Measurements from ENCODE around the gene TSHB.
"Not testable (repeated sequence)": the region's sequence is repeated elsewhere in the genome, so short reads cannot be mapped to it uniquely, and the experiment has no call there.

Gene TSHB

DNA sequence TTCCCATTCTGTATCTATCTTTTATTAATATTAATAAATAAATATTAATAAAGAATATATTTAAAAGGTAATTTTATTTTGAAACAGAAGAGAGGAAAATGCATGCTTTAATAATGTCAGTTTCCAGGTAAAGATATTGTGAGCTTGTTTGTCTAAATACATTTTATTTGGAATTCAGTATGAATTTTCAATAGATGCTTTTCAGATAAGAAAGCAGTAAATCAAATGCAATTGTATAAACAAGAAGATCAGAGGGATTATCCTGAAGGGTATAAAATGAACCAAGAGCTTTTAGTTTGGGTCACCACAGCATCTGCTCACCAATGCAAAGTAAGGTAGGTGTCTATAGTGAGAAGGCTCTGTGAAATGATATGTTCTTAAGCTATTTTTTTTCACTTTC, at the start of gene TSHB:
TSHB (plus strand) TSS at position 301 of the 400 bp plus-strand sequence. CDS start 3,537 bp downstream, outside the sequence.
- DNase-seq (ENCODE audit: insufficient read length, low spot score) (no peak), FAIRE-seq (no peak)
- no peak for TF ChIP-seq POLR2A (IDR thresholded peaks at IDR 0.05; ENCODE audit: low read depth, low read length)

GRCh38 chr1:114982251-114982650, 47.4 kb upstream of the TSHB start:
- DNase-seq (ENCODE audit: insufficient read length, low spot score) (no peak), FAIRE-seq (no peak)
- no peak for TF ChIP-seq POLR2A (IDR thresholded peaks at IDR 0.05; ENCODE audit: low read depth, low read length)

DNA sequence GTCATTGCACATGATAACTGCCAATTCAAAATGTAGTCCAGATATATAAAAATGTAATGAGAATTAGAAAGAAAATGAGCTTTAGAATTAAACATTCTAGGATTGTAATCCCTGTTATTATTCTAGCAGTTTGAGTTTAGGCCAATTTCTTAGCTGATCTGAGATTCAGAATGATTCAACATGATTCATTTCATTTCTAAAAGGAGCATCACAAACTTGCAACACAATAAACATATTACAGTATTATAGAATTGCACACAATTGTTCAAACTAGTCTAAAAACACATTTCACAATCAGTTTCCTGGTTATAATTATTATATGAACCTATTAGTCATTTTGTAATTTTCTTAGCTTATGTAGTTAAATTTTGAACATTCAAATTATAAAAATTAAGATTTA, 43.3 kb upstream of the TSHB start:
- no peak for FAIRE-seq
- no peak for TF ChIP-seq POLR2A (IDR thresholded peaks at IDR 0.05; ENCODE audit: low read depth, low read length)
- no peak for DNase-seq (ENCODE audit: insufficient read length, low spot score)

- no peak for TF ChIP-seq POLR2A (IDR thresholded peaks at IDR 0.05; ENCODE audit: low read depth, low read length)
- FAIRE-seq = no peak
- DNase-seq (ENCODE audit: insufficient read length, low spot score) = no peak
Observed at GRCh38 chr1:114988095-114988494, 41.5 kb upstream of the TSHB start.

DNA sequence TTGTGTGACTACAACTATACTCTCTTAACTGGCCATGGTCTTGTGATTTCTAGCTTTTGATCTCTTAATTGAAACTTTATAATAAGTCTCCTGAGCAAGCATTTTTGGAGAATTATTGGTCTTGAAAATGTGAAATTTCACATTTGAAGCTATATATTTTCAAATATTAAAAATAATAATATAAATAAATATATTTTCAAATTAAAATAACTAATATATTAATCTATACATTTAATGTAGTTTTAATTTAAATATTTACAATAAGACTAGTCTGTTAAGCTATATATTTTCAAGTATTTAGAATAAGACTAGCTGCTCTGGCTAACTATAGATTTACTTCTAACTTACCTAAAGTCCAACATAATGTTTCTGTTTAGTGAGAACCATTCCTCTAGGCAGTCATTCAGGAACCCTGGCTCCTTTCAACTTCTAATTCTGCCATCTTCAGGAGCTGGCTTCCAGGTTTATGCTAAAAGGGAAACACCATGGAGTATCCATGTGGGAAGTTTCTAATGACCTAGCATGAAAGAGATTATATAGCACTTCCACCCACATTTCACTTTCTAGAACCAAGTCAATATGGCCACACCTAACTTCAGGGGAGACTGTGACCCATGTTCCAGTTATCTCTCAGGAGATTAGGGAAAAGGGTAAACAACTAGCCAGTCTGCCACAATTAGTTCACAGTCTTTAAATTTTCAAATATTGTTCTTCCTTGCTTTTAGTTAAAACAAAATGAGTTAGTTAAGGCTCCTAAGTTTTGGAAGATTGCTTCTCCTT, 31.9 kb upstream of the TSHB start:
- TF ChIP-seq POLR2A (IDR thresholded peaks at IDR 0.05; ENCODE audit: low read depth, low read length) = no peak
- DNase-seq (ENCODE audit: insufficient read length, low spot score) (no peak), FAIRE-seq (no peak)

DNA sequence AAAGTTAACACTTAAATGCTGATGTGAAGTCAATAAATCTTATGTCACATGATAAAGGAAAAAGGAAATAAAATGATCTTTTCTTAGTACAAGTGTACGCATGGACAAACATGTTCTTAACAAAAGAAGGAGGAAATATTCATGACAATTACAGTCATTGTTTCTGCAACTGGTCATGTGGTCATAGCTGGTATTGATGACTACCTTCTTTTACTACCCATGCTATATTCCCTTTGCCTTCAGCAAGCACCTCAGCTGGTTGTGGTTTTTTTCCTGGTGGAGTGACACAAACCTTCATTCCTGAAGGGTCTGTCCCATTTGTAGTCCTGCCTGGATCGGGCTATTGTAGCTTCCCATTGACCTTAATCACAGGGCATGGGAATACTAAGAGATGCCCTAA, 23.4 kb upstream of the TSHB start:
- DNase-seq (ENCODE audit: insufficient read length, low spot score) (no peak), FAIRE-seq (no peak)
- no peak for TF ChIP-seq POLR2A (IDR thresholded peaks at IDR 0.05; ENCODE audit: low read depth, low read length)

- no peak for DNase-seq (ENCODE audit: insufficient read length, low spot score)
- no peak for FAIRE-seq
- no peak for TF ChIP-seq POLR2A (IDR thresholded peaks at IDR 0.05; ENCODE audit: low read depth, low read length)
Observed at GRCh38 chr1:115012006-115012405, 17.6 kb upstream of the TSHB start.

GRCh38 chr1:115012434-115012833, 17.2 kb upstream of the TSHB start:
- no peak for FAIRE-seq
- DNase-seq (ENCODE audit: insufficient read length, low spot score) = no peak
- no peak for TF ChIP-seq POLR2A (IDR thresholded peaks at IDR 0.05; ENCODE audit: low read depth, low read length)

DNA sequence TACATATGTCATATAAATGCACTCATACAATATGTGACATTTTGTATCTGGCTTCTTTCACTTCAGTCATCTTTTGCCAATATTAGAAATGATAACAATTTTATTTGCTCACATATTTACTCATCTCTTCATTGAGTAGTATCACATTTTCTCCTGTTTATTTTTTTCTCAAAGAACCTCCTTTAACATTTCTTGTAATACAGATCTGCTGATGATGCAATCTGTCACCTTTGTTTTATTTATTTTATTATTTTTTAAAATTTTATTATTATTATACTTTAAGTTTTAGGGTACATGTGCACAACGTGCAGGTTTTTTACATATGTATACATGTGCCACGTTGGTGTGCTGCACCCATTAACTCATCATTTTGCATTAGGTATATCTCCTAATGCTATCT, 15.8 kb upstream of the TSHB start:
- DNase-seq (ENCODE audit: insufficient read length, low spot score) (no peak), FAIRE-seq (no peak)
- no peak for TF ChIP-seq POLR2A (IDR thresholded peaks at IDR 0.05; ENCODE audit: low read depth, low read length)

DNA sequence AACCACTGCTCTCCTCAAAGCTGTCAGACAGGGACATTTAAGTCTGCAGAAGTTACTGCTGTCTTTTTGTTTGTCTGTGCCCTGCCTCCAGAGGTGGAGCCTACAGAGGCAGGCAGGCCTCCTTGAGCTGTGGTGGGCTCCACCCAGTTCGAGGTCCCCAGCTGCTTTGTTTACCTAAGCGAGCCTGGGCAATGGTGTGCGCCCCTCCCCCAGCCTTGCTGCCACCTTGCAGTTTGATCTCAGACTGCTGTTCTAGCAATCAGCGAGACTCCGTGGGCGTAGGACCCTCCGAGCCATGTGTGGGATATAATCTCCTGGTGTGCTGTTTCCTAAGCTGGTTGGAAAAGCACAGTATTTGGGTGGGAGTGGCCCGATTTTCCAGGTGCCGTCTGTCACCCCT, 10.1 kb upstream of the TSHB start:
- not testable (repeated sequence) for FAIRE-seq

DNA sequence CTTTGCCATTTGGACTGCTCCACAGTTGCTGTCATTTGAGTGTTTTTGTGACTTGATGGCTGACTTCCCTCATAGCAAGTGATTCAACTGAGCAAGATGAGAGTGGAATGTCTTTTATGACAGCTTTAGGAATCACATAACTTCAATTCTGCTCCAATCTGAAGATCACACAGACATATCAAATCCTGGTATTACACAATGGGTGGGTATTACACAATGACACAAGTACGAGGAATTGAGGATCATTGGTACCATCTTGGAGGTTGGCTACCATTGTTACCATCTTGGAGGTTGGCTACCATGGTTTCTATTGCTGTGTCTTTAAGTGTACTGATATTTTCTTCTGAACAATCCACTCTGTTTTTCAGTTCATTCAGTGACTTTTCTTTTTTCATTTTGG, 8.5 kb upstream of the TSHB start:
- TF ChIP-seq POLR2A (IDR thresholded peaks at IDR 0.05; ENCODE audit: low read depth, low read length) = no peak
- DNase-seq (ENCODE audit: insufficient read length, low spot score) = no peak
- no peak for FAIRE-seq

More for the DNA sequence above, 10.1 kb upstream of the TSHB start:
- DNase-seq (ENCODE audit: insufficient read length, low spot score) = not testable (repeated sequence)

DNA sequence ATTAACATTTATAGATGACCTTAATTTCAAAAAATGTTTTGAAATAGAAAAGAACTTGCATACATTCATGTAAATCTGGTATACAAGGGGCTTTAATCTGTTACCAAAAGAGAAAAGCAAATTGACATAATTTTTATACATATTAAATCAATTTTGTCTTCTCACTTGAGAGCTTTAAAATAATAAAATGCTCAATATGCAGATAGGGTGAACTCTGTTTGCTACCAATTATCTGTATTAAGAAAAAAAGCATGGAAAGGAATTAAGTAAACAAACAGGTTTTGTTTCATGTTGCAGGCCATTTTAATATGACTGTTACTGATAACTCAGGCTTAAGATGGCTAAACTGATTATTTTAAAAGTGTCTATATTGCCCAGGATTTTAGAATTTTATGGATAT, 6.0 kb upstream of the TSHB start:
- no peak for FAIRE-seq
- DNase-seq (ENCODE audit: insufficient read length, low spot score) = no peak
- no peak for TF ChIP-seq POLR2A (IDR thresholded peaks at IDR 0.05; ENCODE audit: low read depth, low read length)

DNA sequence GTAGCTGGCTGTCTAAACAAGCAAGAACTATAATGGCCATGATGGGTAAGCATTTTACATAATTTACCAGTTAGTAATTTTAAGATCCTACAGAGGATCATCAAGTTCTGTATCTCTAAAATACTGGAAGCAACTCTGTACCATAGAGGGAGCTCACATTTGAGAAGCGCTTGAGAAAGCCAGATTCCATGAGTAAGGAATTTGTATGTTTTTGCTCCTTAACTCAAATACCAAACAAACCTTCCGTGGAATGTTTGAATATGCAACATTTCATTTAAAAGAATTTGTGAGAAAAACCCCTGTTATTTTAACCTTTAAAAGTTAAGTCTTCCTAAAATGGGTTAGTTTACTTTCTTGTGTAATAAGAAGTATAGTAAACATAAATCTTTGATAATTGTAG, 2.0 kb downstream of the TSHB start:
- TF ChIP-seq POLR2A (IDR thresholded peaks at IDR 0.05; ENCODE audit: low read depth, low read length) = no peak
- no peak for DNase-seq (ENCODE audit: insufficient read length, low spot score)
- FAIRE-seq = no peak

DNA sequence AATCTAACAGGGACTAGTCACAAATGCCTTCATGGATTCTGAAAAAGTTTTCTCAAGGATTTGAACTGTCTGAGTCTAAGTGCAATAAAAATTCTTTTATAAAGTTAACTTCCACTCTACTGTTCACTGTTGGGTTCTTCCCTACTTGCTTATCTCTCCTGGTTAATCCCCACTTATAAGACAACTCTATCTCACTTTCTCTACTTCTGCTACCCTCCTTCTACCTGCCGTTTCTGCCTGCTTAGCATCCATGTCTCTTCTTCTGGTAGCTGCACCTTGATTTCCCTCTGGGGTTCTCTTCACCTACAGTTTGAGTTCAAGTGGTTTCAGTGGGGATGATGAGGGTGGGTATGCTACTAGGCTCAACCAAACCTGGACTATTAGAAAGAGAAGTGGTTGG, 6.0 kb downstream of the TSHB start:
- DNase-seq (ENCODE audit: insufficient read length, low spot score) (no peak), FAIRE-seq (no peak)
- no peak for TF ChIP-seq POLR2A (IDR thresholded peaks at IDR 0.05; ENCODE audit: low read depth, low read length)

GRCh38 chr1:115036814-115037507, 7.3 kb downstream of the TSHB start:
- DNase-seq (ENCODE audit: insufficient read length, low spot score) (no peak), FAIRE-seq (no peak)
- TF ChIP-seq POLR2A (IDR thresholded peaks at IDR 0.05; ENCODE audit: low read depth, low read length) = no peak

All from H54 (cell line).